Right kidney (tissue), 1 donor: ENCODE data around the gene BACE2.
"Not testable (repeated sequence)": the region's sequence is repeated elsewhere in the genome, so short reads cannot be mapped to it uniquely, and the experiment has no call there.

ENCODE experiments used
- DNase-seq: peaks from one replicate; pipeline ENCODE4 v3.0.0-alpha.2; 2016

BACE2 gene

GRCh38 chr21:41238081-41238796 is 70.3 kb downstream of the BACE2 start:
- not testable (repeated sequence) for DNase-seq

DNA sequence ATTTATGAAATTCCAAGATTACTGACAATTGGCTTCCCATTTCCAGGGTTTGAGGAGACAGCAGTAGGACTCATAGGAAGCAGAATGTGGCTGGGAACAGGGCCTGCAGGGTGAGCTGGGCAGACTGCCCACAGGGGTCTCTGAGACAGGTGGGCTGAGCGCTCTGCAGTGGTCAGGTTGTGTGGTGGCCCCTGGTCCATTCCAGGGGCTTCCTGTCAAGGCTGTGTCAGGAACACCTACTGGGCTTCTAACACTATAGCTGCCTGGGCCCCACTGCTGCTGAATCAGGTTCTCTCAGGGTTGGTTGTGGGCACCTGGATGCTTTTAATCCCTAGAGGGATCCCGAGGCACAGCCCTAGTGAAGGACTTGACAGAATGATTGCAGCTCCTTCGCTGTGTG is 72.1 kb downstream of the BACE2 start:
- no peak for DNase-seq

DNA sequence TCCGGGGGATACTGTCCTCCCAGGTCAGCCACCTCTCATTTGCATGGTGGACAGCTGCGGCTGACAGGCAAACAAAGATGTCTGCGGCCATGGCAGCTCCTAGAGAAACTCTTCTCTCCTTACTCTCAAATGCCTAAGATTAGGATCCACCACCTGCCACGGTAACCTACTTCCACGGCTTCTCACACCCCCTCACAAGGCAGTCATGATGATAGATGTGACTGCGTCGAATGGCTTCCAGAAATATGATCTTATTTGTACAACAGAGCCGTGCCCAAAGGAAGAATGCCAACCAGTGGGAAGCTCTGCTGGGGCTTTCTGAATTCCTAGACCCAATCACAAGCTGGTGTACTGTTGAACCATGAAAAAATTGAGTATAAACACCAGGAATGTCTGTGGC is 73.4 kb downstream of the BACE2 start:
- DNase-seq = no peak

GRCh38 chr21:41242238-41242829 is 74.4 kb downstream of the BACE2 start:
- no peak for DNase-seq

- DNase-seq = no peak
These were observed 75.1 kb downstream of the BACE2 start for GRCh38 chr21:41243107-41243506.

- not testable (repeated sequence) for DNase-seq
These were observed 76.4 kb downstream of the BACE2 start for GRCh38 chr21:41244266-41244880.

DNA sequence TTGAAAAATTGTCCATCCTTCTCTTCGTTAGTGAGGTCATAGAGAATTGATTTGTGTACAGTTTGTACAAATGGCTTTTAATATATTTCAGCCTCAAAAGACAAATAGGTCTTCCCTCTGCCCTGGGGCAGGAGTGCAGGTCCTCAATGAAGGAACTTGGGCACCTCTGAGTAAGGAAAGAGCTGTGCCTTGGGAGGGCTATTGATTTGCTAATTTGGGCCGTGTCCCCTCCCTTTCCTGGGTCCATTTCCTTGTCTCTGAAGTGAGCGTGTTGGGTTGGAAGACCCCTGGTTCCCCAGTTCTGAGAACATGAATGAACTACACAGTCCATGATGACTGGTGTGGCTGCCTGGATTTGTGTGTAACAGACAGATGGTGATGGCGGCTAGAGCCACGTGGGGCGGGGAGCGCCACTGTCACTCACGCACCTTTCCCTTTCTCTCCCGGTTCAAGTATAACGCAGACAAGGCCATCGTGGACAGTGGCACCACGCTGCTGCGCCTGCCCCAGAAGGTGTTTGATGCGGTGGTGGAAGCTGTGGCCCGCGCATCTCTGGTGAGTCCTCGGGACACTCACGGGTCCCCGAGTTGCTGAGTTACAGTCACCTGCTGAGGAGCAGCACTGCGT is 77.7 kb downstream of the BACE2 start:
- no peak for DNase-seq

DNA sequence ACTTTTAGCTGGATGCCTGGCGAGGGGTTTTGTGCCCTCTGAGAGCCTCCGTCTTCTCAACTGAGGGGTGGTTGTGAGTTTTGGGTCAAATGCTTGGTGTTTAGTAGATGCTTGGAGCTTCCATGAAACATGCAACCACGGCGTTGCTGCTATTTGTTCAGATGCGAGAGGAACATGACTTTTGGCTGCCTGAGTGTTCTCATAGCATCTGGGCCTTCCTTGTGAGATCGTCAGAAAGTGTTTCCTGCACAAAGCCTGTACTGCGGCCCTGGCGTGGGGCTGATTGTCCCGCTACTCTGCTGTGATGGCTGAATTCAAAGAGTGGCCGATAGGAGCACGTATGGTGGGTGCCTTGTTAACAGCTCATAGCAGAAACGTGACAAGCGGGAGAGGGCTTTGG is 78.8 kb downstream of the BACE2 start:
- DNase-seq = no peak

DNA sequence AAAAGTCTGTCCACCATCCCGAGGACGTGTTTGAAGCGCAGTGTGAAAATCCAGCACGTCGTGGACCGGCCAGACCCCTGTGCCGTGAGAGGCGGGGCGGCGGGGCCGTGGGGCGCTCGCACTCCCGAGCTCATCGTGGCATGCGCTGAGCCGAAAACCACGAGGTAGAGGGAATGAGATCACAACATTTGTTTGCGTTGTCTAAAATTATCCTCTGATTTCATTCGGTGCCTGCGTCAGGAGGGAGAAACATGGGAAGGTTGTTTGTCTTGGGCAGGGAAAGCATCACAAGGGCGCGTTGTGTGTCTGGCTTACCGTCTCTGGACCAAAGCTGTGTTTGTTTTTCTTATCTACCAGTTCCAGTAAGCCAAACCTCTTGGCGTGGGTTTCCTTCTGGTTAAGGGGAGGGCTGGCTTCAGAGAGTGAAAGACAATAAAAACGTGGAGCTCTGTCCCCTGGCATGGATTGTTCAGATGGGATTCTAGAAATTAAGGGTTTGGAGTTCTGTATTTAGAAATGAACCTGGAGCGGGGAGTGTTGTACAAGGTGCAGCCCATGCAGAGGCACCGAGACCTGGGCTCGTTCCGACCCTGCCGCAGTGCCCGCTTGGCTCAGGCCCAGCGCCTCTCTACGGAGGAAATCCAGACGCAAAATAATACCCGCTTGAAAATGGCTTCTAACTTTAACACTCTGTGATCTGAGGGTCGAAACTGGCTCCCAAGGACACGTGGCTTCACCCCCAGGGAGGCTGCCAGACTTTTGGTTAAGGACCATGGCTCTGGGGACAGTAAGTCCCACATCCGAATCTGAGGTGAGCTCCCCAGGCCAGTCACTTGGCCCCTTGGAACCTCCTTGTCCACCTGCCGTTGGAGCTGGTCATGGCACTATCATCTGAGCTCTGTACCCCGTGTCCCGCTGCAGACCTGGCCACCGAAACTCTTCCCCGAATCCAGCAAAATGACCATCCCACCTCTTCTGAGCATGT is 79.9 kb downstream of the BACE2 start:
- DNase-seq = no peak

DNA sequence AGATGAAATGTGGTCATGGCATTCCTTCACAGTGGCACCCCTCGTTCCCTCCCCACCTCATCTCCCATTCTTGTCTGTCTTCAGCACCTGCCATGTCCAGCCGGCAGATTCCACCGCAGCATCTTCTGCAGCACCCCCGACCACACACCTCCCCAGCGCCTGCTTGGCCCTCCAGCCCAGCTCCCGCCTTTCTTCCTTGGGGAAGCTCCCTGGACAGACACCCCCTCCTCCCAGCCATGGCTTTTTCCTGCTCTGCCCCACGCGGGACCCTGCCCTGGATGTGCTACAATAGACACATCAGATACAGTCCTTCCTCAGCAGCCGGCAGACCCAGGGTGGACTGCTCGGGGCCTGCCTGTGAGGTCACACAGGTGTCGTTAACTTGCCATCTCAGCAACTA is 81.5 kb downstream of the BACE2 start:
- no peak for DNase-seq

DNA sequence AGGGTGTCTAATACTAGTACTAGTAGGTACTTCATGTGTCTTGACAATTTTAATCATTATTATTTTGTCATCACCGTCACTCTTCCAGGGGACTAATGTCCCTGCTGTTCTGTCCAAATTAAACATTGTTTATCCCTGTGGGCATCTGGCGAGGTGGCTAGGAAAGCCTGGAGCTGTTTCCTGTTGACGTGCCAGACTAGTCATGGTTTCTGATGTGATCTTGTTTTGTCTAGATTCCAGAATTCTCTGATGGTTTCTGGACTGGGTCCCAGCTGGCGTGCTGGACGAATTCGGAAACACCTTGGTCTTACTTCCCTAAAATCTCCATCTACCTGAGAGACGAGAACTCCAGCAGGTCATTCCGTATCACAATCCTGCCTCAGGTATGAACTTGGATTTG is 82.6 kb downstream of the BACE2 start:
- DNase-seq = no peak

DNA sequence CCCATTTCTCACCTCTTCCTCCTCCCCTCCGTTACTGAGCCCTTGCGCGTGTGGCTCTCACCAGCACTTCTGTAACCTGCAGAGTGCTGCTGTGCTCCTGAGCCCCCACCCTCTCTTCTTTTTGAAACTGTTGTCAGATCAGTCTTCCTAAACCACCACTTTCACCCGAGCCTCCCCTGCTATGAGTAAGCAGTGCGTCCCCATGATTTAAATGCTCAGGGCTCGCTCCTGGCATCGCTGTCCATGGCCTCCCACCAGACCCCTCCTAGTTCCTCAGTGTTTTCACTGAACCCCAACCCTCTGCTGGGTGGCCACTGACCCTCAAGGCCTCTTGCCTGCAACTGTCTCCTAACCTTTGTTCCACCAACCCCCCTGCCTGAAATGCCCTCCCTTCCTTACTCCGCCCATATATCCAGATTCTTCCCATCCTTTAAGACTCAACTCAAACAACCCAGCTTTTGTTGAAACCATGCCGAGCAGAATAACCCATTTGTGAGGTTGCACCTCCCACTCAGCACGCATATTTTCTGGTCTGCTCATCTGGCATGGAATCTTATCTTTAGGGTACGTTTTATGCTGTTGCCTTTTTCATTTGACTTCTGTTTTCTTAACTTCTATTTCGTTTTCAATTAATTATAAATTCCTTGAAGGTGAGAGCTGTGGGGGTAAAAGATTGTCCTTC is 84.1 kb downstream of the BACE2 start:
- DNase-seq = no peak

GRCh38 chr21:41254090-41254700 is 86.2 kb downstream of the BACE2 start:
- no peak for DNase-seq

GRCh38 chr21:41255190-41255589 is 87.2 kb downstream of the BACE2 start:
- no peak for DNase-seq

DNA sequence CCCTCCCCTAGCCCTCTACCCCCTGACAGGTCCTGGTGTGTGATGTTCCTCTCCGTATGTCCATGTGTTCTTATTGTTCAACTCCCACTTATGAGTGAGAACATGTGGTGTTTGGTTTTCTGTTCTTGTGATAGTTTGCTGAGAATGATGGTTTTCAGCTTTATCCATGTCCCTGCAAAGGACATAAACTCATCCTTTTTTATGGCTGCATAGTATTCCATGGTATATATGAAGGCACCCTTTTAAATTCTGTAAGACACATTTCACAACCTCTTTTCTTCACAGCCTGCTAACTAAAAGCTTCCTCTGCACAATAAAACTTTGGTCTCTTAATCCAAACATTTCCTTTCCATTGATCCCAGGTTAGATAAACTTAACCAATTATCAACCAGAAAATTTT is 88.3 kb downstream of the BACE2 start:
- DNase-seq = not testable (repeated sequence)

GRCh38 chr21:41256771-41257702 is 89.1 kb downstream of the BACE2 start:
- no peak for DNase-seq

GRCh38 chr21:41258617-41259016 is 90.7 kb downstream of the BACE2 start:
- no peak for DNase-seq

- DNase-seq = no peak
These were observed 92.5 kb downstream of the BACE2 start for GRCh38 chr21:41260428-41260827.

GRCh38 chr21:41267346-41267745 is 99.4 kb downstream of the BACE2 start:
- no peak for DNase-seq

DNA sequence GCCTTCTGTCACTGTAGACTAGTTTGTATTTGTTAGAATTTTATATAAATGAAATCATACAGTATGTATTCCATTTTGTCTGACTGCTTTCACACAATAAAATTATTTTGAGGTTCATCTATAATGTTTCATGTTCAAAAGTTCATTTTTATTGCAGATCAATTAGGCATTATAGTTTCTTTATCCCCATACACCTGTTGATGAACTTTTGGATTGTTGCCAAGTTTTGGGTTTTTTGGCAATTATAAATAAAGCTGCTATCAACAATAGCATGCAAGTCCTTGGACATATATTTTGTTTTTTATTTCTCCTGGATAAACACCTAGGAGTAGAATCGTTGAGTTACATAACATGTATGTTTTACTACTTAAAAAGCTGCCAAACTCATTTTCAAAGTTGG is 101.6 kb downstream of the BACE2 start:
- DNase-seq = no peak
